NCI-H82 treated with DMSO at 0.1 percent for 48 hours (cell line): ENCODE measurements around the gene PROX1.

Experiments used
- DNase-seq: peaks from one replicate; lab custom pipeline; 2025; ENCODE audit not compliant: unreplicated experiment; lab: John Stamatoyannopoulos, UW

The PROX1 gene

GRCh38 chr1:214018386-214019268 lies 30.9 kb downstream of the PROX1 start:
- DNase-seq = no peak

GRCh38 chr1:214019499-214019898 lies 31.7 kb downstream of the PROX1 start:
- DNase-seq = no peak

- DNase-seq = peak; percentile 96
These were observed 33.5 kb downstream of the PROX1 start for GRCh38 chr1:214021321-214021720.

GRCh38 chr1:214022229-214022791 lies 34.5 kb downstream of the PROX1 start:
- no peak for DNase-seq

GRCh38 chr1:214022810-214023425 lies 35.1 kb downstream of the PROX1 start:
- DNase-seq = no peak

- DNase-seq = no peak
These were observed 39.2 kb downstream of the PROX1 start for GRCh38 chr1:214026985-214027384.

GRCh38 chr1:214027498-214027897 lies 39.7 kb downstream of the PROX1 start:
- DNase-seq = no peak

- DNase-seq = no peak
These were observed 40.3 kb downstream of the PROX1 start for GRCh38 chr1:214028095-214028494.

- DNase-seq = peak; percentile 61
These were observed 41.1 kb downstream of the PROX1 start for GRCh38 chr1:214028649-214029406.

GRCh38 chr1:214029796-214030195 lies 42.0 kb downstream of the PROX1 start:
- no peak for DNase-seq

- DNase-seq = no peak
These were observed 43.5 kb downstream of the PROX1 start for GRCh38 chr1:214031267-214031650.

- DNase-seq = no peak
These were observed 49.7 kb downstream of the PROX1 start for GRCh38 chr1:214037468-214037867.

- no peak for DNase-seq
These were observed 51.7 kb downstream of the PROX1 start for GRCh38 chr1:214039394-214040018.

- DNase-seq = no peak
These were observed 55.4 kb downstream of the PROX1 start for GRCh38 chr1:214043167-214043566.

GRCh38 chr1:214044438-214045214 lies 56.9 kb downstream of the PROX1 start:
- DNase-seq = no peak

GRCh38 chr1:214050513-214051401 lies 63.0 kb downstream of the PROX1 start:
- DNase-seq = no peak

- peak; percentile 36 for DNase-seq
These were observed 64.0 kb downstream of the PROX1 start for GRCh38 chr1:214051786-214052185.

GRCh38 chr1:214058076-214058475 lies 70.3 kb downstream of the PROX1 start:
- no peak for DNase-seq

GRCh38 chr1:214066190-214066589 lies 78.4 kb downstream of the PROX1 start:
- DNase-seq = no peak
